UCSD-AML1 (cell line): ENCODE data around the gene AARS2.
"Not testable (repeated sequence)": the region's sequence is repeated elsewhere in the genome, so short reads cannot be mapped to it uniquely, and the experiment has no call there.

Experiments used
- DNase-seq: peaks from one replicate; lab custom pipeline; 2025; ENCODE audit not compliant: unreplicated experiment; lab: John Stamatoyannopoulos, UW

Gene AARS2

GRCh38 chr6:44332585-44332984, 19.4 kb upstream of the AARS2 start:
- DNase-seq: no peak

DNA sequence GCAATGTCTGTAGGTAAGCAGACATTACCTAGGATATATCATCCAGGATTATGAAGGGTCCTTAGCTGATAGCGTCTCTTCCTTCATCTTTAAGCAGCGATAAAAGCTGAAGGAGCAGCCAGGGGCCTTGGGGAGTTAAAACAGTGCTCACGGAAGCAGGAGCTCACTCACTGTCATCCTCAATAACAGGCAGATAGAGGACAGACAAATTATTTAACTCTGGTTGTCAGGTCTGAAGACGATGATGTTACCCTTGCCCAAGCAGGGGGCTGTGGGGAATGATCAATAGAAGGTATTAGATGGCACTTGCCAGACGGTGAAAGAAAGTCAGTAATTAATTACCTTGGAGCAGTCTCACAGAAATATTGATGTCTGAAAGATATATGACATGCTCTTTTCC, 16.7 kb upstream of the AARS2 start:
- DNase-seq: no peak

DNA sequence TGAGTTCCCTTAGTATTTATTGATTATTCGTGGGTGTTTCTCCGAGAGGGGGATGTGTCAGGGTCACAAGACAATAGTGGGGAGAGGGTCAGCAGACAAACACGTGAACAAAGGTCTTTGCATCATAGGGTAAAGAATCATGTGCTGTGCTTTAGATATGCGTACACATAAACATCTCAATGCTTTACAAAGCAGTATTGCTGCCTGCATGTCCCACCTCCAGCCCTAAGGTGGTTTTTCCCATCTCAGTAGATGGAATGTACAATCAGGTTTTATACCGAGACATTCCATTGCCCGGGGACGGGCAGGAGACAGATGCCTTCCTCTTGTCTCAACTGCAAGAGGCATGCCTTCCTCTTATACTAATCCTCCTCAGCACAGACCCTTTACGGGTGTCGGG, 15.1 kb upstream of the AARS2 start:
- not testable (repeated sequence) for DNase-seq

DNA sequence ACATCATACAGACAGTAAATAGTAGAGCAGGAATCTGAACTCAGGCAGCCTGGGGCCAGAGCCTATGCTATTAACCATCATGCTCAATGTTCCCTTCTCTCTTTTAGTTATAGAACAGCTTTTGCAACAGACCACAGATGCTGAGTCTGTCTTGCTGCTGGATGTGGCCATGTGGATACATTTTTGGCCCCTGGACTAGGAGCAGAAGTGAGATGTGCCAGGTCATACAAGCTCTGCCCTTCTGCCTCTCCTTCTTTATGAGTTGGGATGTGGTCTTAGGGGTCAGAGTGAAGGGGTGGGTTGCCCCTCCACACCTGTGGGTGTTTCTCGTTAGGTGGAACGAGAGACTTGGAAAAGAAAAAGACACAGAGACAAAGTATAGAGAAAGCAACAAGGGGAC, 14.6 kb upstream of the AARS2 start:
- no peak for DNase-seq

DNA sequence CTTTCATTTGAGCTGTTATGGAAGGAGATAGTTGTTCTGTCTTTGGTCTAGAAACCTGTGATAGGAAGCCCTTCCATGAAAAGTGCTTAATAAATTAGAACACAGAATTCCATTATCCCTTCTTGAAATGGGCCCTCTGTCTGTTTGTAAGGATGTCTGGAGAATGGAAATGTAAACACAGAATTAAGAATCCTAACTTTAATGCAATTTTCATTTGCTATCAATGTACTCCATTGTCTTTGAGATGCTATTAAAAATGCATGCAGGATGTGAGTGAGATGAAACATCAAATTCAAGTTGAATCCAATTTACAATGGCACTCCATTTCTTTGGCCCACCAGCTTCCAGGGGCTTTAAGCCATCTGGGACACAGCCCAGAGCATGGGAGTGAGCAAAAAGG, 13.9 kb upstream of the AARS2 start:
- DNase-seq: no peak

- no peak for DNase-seq
Measured at GRCh38 chr6:44321210-44321609, 8.1 kb upstream of the AARS2 start.

- not testable (repeated sequence) for DNase-seq
Measured at GRCh38 chr6:44317136-44317631, 4.0 kb upstream of the AARS2 start.

- DNase-seq: no peak
Measured at GRCh38 chr6:44316481-44316880, 3.3 kb upstream of the AARS2 start.

DNA sequence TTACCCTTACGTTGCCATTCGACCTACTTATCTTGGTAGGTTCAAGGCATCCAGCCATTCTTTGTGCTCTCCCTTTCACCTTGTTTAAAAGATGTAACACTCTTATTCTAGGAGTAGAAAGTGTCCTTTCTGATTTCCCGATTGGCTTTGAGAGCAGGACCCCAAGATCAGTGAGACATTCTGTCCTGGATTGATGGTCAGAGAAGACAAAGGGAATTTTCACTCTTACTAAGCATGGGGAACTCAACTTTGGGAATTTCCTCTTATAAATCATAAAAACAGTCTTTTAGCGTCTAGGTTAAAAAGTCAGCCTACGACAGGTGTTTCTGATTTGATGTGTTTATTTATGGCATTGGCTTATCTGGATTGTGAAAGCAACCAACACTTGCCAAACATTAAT, 2.8 kb upstream of the AARS2 start:
- no peak for DNase-seq

DNA sequence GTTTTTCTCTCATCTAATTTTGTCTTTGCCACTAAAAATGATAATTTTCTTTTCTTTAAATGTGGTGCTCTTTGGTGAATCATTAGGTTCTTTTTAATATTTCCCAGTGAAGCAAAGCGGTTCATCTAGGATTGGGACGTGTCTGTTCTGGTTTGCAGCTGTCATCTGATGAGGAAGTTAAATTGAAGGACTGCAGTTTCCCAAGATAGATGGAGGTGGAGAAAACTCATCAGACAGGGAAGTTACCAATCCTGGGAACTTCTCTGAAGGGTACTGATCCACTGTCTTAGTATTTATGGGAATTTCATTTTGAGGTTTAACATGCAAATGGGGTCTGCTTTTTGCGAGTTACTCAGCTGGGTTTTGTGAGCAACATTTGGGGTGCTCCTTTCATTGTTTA, 2.4 kb upstream of the AARS2 start:
- no peak for DNase-seq

DNA sequence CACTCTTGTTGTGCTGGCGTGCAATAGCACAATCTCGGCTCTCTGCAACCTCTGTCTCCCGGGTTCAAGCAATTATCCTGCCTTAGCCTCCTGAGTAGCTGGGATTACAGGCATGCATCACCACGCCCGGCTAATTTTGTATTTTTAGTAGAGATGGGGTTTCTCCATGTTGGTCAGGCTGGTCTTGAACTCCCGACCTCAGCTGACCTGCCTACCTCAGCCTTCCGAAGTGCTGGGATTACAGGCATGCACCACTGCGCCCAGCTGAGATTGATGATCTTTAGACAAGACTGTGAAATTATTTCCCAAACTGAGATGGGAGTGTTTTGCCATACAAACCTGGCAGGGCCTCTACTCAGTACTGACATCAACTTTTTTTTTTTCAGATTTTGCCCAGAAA, 1.5 kb upstream of the AARS2 start:
- DNase-seq: not testable (repeated sequence)

DNA sequence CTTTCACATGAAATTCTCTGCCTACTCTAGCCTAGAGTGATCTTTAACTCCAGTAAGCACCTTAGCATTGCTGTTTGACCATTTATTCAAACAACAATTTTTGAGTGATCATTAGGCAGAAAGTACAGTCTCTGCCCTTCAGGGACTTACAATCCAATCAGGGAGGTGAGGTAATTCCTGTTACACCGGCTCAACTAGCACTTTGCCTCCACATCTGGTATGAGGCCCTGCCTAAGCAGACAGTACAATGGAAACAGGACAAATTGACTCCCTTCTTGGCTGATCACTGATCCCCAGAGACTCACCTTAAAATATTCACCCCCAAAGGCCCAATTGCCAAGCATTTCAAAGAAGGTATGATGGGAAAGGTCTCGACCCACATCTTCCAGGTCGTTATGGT, 1.4 kb downstream of the AARS2 start:
- no peak for DNase-seq

DNA sequence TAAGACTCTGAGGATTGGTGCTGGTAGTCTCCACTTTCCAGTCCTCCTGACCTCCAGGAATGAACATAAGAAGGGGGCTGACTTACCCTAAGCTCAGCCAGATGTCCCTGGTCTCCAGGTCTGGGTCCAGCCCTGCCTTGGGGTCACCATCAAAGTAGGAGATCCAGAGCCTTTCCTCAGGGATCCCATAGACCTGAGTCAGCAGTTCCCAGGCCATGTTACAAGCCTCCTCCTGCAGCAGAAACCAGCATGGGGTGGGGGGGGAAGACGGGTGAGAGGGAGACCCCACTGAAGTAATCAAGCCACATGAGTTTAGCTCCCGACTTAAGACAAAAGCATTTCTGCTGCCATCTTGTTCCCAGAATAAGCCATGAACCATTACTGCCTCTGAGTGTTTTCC, 1.8 kb downstream of the AARS2 start:
- no peak for DNase-seq

- DNase-seq: no peak
Measured at GRCh38 chr6:44310241-44310640, 2.9 kb downstream of the AARS2 start.

DNA sequence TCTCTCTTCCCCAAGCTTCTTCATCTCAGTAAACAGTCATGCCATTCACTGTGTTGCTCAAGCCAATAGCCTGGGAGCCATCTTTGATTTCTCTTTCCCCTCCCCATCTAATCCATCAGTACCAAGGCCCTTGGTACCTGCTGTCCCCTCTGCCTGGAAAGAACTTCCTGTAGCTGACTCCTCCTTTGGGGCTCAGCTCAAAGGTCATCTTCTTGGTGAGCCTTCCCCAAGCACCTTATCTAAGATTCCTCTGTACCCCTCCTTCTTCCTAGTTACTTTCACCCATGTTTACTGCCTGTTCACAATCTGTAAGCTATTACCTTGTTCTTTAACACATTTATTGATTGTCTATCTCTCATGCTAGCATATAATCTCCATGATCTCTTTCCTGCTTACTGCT, 3.5 kb downstream of the AARS2 start:
- no peak for DNase-seq

- DNase-seq: no peak
Measured at GRCh38 chr6:44309092-44309491, 4.1 kb downstream of the AARS2 start.

GRCh38 chr6:44307217-44307616, 5.9 kb downstream of the AARS2 start:
- DNase-seq: no peak

DNA sequence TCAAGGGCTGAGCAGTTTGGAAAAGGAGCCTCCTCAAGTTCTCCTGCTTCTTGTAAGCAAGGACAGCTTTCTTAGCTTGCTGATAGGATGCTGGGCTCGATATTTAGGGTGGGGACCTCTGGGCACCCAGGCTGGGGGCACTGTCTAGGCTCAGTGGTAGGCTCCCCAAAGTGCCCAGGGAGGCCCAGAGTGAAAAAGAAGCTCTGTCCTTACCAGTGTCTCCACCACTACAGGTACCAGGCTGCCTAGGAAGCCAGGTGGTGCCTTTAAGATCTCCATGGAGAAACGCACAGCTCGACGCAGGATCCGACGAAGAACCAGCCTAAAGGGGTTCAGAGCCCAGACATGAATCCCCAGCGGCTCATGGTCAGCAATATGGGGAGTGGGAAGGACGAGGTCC, 6.4 kb downstream of the AARS2 start:
- DNase-seq: no peak

GRCh38 chr6:44305200-44305725, 7.9 kb downstream of the AARS2 start:
- DNase-seq: no peak

DNA sequence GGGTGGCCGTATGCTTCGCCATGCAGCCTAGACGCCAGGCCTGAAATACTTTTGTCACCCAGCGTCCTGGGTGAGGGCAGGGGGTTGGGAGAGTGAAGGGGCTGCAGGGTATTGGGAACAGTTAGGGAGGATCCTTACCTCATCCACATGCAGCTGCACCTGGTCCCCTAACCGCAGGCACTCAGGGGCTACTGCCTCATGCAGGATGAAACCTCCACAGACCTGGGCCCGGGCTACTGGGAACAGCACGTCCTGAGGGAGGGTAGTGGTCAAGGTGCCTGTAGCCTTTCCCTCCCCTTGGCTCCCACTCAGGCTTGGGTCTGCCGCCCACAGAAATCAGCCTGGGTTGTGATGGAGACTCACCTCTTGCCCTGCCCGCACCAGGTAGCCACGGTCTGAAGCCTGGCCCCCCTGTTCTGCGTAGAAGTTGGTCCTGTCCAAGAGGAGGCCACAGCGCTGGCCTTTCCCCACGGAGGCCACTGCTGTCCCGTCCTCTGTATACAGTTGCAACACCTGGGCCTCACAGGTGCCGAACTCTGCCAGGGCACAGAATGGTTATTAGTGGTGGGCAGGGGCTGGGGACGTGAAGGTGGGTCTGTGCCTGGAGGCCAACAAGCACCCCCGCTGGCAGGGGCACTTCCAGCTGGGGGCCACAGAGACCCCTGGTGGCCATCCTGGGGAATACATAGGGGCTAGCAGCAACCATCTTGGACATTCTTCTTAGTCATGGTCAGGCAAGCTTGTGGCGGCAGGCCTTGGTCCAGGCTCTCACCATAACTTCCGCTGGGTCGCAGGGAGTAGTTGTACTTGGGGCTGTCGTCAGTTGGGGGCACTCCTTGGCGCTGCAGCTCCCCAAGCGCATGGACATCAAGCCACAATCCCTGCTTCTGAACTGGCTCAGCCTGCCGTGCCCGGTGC, 8.6 kb downstream of the AARS2 start:
- DNase-seq: peak; percentile 38

GRCh38 chr6:44303842-44304241, 9.3 kb downstream of the AARS2 start:
- DNase-seq: no peak

GRCh38 chr6:44302856-44303255, 10.3 kb downstream of the AARS2 start:
- no peak for DNase-seq
